Brain microvascular endothelial cell (primary cell): ENCODE measurements around the gene SRCAP.

Source experiments
- DNase-seq: peaks from one replicate; pipeline ENCODE4 v3.0.0-alpha.2; 2020
- H3K27ac ChIP-seq: fragments of 250-450 bp; sonication (Bioruptor Pico); 2 replicates; pipeline ENCODE4 v1.5.1; 2020; ENCODE audit warnings: mild to moderate bottlenecking, moderate library complexity
- H3K27me3 ChIP-seq: fragments of 250-450 bp; sonication (Bioruptor Pico); replicated peaks from 2 replicates; pipeline ENCODE4 v1.5.1; 2020; ENCODE audit warnings: mild to moderate bottlenecking
- H3K36me3 ChIP-seq: fragments of 250-450 bp; sonication (Bioruptor Pico); replicated peaks from 2 replicates; pipeline ENCODE4 v1.5.1; 2020; ENCODE audit warnings: mild to moderate bottlenecking
- H3K4me3 ChIP-seq: 2 replicates; pipeline ENCODE4 v1.5.1; 2011; ENCODE audit warnings: low read depth, mild to moderate bottlenecking, control low read depth, low read length, moderate library complexity
- in situ Hi-C: cut with HindIII; loops from 2 replicates; pipeline ENCODE4 v1.10.0; 2017; ENCODE audit warnings: low sequenced_read_pairs, low pct_ligation_motif_present
- TF ChIP-seq, protein P1 (sequence below): IDR thresholded peaks from 2 replicates; pipeline ENCODE4 v1.5.1; 2011; ENCODE audit warnings: low read depth, mild to moderate bottlenecking, moderate library complexity, low read length, control low read depth, inconsistent platforms; ENCODE audit errors: missing control alignments

Gene SRCAP

DNA sequence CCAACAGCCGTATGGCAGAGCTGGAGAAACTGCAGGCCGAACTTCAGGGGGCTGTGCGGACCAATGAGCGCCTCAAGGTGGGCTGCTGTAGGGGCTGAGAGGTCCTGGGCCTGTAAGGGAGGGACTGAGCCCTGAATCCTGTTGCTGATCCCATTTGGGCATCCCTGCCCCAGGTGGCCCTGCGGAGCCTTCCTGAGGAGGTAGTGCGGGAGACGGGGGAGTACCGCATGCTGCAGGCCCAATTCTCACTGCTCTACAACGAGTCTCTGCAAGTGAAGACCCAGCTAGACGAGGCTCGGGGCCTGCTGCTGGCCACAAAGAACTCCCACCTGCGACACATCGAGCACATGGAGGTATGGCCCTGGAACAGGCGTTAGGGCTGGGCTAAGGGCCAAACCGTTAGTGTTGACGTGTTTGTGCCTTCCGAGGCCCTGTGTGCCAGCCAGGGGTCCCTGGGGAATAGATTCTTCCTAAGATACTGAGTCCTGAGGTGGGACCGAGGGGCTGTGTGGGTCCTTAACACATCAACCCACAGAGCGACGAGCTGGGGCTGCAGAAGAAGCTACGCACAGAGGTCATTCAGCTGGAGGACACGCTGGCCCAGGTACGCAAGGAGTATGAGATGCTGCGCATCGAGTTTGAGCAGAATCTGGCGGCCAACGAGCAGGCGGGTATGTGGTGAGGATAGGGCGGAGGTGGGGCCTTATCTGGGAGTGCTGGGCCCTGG lies 67.4 kb downstream of the SRCAP start:
- H3K4me3 ChIP-seq: no peak overlapping the region
- no peaks in the 10 kb centered on the region for H3K27me3 ChIP-seq
- no peak overlapping the region for H3K27ac ChIP-seq
- TF ChIP-seq, protein P1, sequence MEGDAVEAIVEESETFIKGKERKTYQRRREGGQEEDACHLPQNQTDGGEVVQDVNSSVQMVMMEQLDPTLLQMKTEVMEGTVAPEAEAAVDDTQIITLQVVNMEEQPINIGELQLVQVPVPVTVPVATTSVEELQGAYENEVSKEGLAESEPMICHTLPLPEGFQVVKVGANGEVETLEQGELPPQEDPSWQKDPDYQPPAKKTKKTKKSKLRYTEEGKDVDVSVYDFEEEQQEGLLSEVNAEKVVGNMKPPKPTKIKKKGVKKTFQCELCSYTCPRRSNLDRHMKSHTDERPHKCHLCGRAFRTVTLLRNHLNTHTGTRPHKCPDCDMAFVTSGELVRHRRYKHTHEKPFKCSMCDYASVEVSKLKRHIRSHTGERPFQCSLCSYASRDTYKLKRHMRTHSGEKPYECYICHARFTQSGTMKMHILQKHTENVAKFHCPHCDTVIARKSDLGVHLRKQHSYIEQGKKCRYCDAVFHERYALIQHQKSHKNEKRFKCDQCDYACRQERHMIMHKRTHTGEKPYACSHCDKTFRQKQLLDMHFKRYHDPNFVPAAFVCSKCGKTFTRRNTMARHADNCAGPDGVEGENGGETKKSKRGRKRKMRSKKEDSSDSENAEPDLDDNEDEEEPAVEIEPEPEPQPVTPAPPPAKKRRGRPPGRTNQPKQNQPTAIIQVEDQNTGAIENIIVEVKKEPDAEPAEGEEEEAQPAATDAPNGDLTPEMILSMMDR: no peak
- in situ Hi-C loops: no loop called here
- no peak for DNase-seq
- peaks cover 69% of the 10 kb centered on the region for H3K36me3 ChIP-seq

DNA sequence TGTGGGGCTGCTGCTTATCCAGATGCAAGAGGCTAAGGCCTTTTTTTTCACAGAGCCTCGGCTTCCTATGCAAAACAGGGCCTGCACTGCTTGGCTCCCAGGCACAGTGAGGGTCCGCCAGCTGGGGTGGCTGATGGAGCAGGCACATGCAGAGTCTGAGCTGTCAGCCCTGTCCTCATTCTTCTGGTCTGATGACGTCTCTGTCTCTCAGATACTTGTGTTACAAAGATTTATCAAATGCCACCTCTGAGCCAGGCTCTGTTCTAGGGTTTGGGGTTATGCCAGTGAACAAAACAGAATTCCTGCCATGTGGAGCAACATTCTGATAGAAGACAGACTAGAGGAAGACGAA lies 67.9 kb downstream of the SRCAP start:
- no peak for DNase-seq
- in situ Hi-C loops: no loop called here
- Histone ChIP-seq H3K27me3 (no peaks in the 10 kb centered on the region), H3K4me3 (no peak overlapping the region), H3K27ac (no peak overlapping the region), H3K36me3 (peaks cover 74% of the 10 kb centered on the region)
- TF ChIP-seq, protein P1: no peak

DNA sequence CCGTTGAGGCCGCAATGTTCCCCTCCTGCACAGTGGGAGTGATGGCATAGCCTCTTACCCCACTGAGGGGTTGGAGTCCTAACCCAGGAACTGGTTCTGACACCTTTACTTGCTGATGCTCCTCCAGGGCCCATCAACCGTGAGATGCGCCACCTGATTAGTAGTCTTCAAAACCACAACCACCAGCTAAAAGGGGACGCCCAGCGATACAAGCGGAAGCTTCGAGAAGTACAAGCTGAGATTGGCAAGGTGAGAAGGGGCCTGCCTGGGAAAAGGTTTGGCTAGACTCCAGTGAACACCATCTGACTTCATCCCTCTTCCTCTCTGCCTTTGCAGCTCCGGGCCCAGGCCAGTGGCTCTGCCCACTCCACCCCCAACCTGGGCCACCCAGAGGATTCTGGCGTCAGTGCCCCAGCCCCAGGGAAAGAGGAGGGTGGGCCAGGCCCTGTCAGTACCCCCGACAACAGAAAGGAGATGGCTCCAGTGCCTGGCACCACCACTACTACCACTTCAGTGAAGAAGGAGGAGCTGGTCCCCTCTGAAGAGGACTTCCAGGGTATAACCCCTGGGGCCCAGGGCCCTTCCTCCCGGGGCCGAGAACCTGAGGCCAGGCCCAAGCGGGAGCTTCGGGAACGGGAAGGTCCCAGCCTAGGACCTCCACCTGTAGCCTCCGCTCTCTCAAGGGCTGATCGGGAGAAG lies 68.9 kb downstream of the SRCAP start:
- DNase-seq: no peak
- TF ChIP-seq, protein P1: no peak
- Histone ChIP-seq H3K27me3 (no peaks in the 10 kb centered on the region), H3K4me3 (no peak overlapping the region), H3K36me3 (peaks cover 85% of the 10 kb centered on the region), H3K27ac (no peak overlapping the region)
- in situ Hi-C loops: no loop called here

DNA sequence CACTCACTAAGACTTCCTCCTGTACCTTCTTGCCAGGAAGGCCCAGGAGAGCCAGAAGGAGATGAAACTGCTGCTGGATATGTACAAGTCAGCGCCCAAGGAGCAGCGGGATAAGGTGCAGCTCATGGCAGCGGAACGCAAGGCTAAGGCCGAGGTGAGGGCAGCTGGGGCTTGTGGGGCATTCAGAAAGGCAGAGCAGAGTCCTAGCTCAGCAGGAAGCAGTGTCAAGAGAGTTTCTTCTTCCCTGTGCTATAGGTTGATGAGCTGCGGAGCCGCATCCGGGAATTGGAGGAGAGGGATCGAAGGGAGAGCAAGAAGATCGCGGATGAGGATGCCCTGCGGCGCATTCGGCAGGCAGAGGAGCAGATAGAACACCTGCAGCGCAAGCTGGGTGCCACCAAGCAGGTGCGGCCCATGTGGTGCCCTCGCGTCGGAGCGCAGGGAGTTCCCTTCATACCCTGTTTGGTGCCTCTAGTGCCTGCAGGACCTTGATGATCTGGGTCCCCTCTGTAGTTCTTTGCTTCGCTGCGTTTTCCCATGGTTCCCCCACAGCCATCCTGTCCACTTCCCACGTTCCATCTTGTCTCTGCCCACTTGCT lies 69.7 kb downstream of the SRCAP start:
- Histone ChIP-seq H3K27me3 (no peaks in the 10 kb centered on the region), H3K27ac (no peak overlapping the region), H3K36me3 (peaks cover 92% of the 10 kb centered on the region), H3K4me3 (no peak overlapping the region)
- TF ChIP-seq, protein P1: no peak
- in situ Hi-C loops: no loop called here
- DNase-seq: no peak

DNA sequence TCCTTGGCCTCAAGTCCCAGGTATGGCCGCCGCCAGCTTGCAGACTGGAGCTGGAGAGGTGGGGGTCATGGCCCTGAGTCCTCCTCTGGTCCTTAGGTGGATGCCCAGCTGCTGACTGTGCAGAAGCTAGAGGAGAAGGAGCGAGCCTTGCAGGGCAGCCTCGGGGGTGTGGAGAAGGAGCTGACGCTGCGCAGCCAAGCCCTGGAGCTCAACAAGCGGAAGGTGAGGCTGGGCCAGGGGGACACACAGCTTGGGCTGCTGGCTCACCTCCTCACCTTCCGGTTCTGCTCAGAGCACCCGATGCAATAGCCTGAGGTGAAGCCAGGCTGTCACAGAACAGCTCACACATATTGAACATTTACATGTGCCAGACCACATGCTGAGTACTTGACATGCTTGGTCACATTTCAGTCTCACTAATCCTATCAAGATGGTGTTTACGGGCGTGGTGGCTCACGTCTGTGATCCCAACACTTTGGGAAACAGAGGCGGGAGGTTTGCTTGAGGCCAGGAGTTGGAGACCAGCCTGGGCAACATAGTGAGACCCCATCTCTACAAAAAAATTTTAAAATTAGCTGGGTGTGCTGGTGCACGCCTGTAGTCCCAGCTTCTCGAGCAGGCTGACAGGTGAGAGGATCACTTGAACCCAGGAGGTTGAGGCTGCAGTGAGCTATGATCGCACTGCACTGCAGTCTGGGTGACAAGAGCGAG lies 70.6 kb downstream of the SRCAP start:
- H3K36me3 ChIP-seq: peaks cover 92% of the 10 kb centered on the region
- no peak for DNase-seq
- TF ChIP-seq, protein P1: no peak
- H3K27me3 ChIP-seq: no peaks in the 10 kb centered on the region
- no peak overlapping the region for H3K27ac ChIP-seq
- no peak overlapping the region for H3K4me3 ChIP-seq
- in situ Hi-C loops: no loop called here
